Panc1 (cell line): ENCODE data around the gene NUAK2. TPM values are rescaled to one million over a fixed set of nuclear protein-coding genes. Genes with fewer than 3 reads are reported as not detected.

Experiments used
- ATAC-seq: fragments of 200-7000 bp; cut with Tn5 transposase; 2 replicates; pipeline ENCODE4 v1.9.1; 2020; ENCODE audit warnings: mild to moderate bottlenecking, moderate library complexity
- BruUV-seq: library from RNA; stranded (reverse); fragments of 400-500 nt; replicated peaks from 2 replicates; lab custom pipeline; 2021; lab: Mats Ljungman, UMichigan
- CTCF ChIA-PET: fragments of 300-600 bp; sonication (Branson Sonifier 250); formaldehyde crosslinking; loops from one replicate; lab custom pipeline; 2022; ENCODE audit warnings: antibody characterized with exemption; lab: Charles Lee
- POLR2A ChIA-PET: fragments of 300-600 bp; sonication (Branson Sonifier 250); formaldehyde crosslinking; loops from one replicate; lab custom pipeline; 2022; ENCODE audit warnings: antibody characterized with exemption; lab: Charles Lee
- DNase-seq: peaks from one replicate; pipeline ENCODE4 v3.0.0-alpha.2; 2010; ENCODE audit warnings: low read depth, low spot score
- H3K27ac ChIP-seq: 2 replicates; pipeline ENCODE4 v1.5.1; 2011; ENCODE audit warnings: mild to moderate bottlenecking, low read length, inconsistent platforms
- H3K27me3 ChIP-seq: fragments of 200-500 bp; sonication (Bioruptor generic); 2 replicates; pipeline ENCODE4 v1.6.0; 2014; ENCODE audit warnings: low read length, inconsistent platforms; ENCODE audit not compliant: control insufficient read depth, insufficient read depth
- H3K36me3 ChIP-seq: fragments of 200-500 bp; sonication (Bioruptor generic); 2 replicates; pipeline ENCODE4 v1.5.1; 2014; ENCODE audit warnings: inconsistent platforms, mild to moderate bottlenecking, low read length, moderate library complexity; ENCODE audit not compliant: control insufficient read depth, insufficient read depth
- H3K4me1 ChIP-seq: 2 replicates; pipeline ENCODE4 v1.5.1; 2011; ENCODE audit warnings: inconsistent platforms, mild to moderate bottlenecking, low read length, moderate library complexity; ENCODE audit not compliant: control insufficient read depth, insufficient read depth
- H3K4me3 ChIP-seq, 2 experiments: 2 replicates each; pipeline ENCODE4 v1.5.1; 2011 to 2012; ENCODE audit warnings: low read depth in 2 of 2, low read length in 2 of 2, mild to moderate bottlenecking in 2 of 2, inconsistent platforms in 1 of 2, moderate library complexity in 1 of 2
- H3K9me3 ChIP-seq: fragments of 200-500 bp; sonication (Bioruptor generic); 2 replicates; pipeline ENCODE4 v1.5.1; 2014; ENCODE audit warnings: low read depth, mild to moderate bottlenecking, inconsistent platforms, low read length, moderate library complexity; ENCODE audit not compliant: control insufficient read depth, insufficient read depth
- CTCF ChIP-seq: fragments of 450-650 bp; IDR thresholded peaks from 2 replicates; pipeline ENCODE4 v1.5.1; 2017; ENCODE audit warnings: mild to moderate bottlenecking
- POLR2AphosphoS5 ChIP-seq: IDR thresholded peaks from 2 replicates; pipeline ENCODE4 v1.6.1; 2012; ENCODE audit warnings: mild to moderate bottlenecking, low read depth, low read length, moderate library complexity
- REST ChIP-seq, 2 experiments: IDR thresholded peaks; 2 replicates each; pipeline ENCODE4 v1.6.1; 2011 to 2012; ENCODE audit warnings: low read depth in 2 of 2, control low read depth in 1 of 2, low read length in 1 of 2, mild to moderate bottlenecking in 1 of 2, moderate library complexity in 1 of 2; ENCODE audit not compliant: insufficient read depth in 1 of 2
- SIN3A ChIP-seq: IDR thresholded peaks from 2 replicates; pipeline ENCODE4 v1.6.1; 2012; ENCODE audit warnings: low read depth, mild to moderate bottlenecking, low read length, moderate library complexity, borderline replicate concordance; ENCODE audit not compliant: insufficient read depth
- TCF7L2 ChIP-seq: IDR thresholded peaks from 2 replicates; pipeline ENCODE4 v1.6.1; 2011; ENCODE audit warnings: mild to moderate bottlenecking, low read depth, low read length, inconsistent platforms
- in situ Hi-C: cut with HindIII; loops from 2 replicates; pipeline ENCODE4 v1.10.0; 2016; ENCODE audit warnings: low sequenced_read_pairs, low pct_unique_long_range_greater_than_20kb
- intact Hi-C: fragments of 100-400 bp; cut with micrococcal nuclease; formaldehyde crosslinking; loops from one replicate; pipeline ENCODE4 v1.10.0; 2022; ENCODE audit not compliant: unreplicated experiment
- total RNA-seq: library from RNA; stranded (reverse); gene quantifications from one replicate; pipeline ENCODE4 v1.2.1, GENCODE V29; 2021; ENCODE audit not compliant: unreplicated experiment

NUAK2 gene
- total RNA-seq, 1 experiment from 2014 or later = 17.4 TPM

GRCh38 chr1:205259998-205260397 is 61.5 kb downstream of the NUAK2 start:
- Histone ChIP-seq H3K4me3 (no peak overlapping the region), H3K36me3 (no peaks in the 10 kb centered on the region), H3K27me3 (no peaks in the 10 kb centered on the region), H3K27ac (no peak overlapping the region), H3K9me3 (no peaks in the 10 kb centered on the region), H3K4me1 (peaks cover 4% of the 10 kb centered on the region)
- no peak for ATAC-seq
- TF ChIP-seq CTCF = no peak
- no peak for TF ChIP-seq REST (IDR thresholded peaks at IDR 0.05; ENCODE audit: insufficient read depth in 1 of 2, low read depth in 2 of 2, low read length in 1 of 2)
- no peak for TF ChIP-seq SIN3A
- no peak for TF ChIP-seq TCF7L2
- TF ChIP-seq POLR2AphosphoS5 = no peak
- in situ Hi-C loops (no loop called here), intact Hi-C loops (loop anchor here (5.0 to 10.0 kb wide), 3 partner anchors 135 to 275 kb away; partner anchors contain the start of gene RBBP5)
- POLR2A ChIA-PET = no interaction called here
- CTCF ChIA-PET = interaction anchor here (0.8 to 1.5 kb wide), 3 partner anchors 16 to 198 kb away, joined by 3 to 6 read pairs (median 3); no protein-coding TSS in a partner anchor
- no TSS peak for BruUV-seq
- DNase-seq = no peak

- no peaks in the 10 kb centered on the region for H3K27me3 ChIP-seq
- H3K27ac ChIP-seq = peak overlapping the region; percentile 41; the same call in 1 of the 2 replicates
- no peak overlapping the region for H3K4me3 ChIP-seq
- intact Hi-C loops (loop anchor here (5.0 to 10.0 kb wide), 3 partner anchors 135 to 275 kb away; partner anchors contain the start of gene RBBP5), in situ Hi-C loops (no loop called here)
- DNase-seq (no peak), ATAC-seq (no peak)
- H3K9me3 ChIP-seq = no peaks in the 10 kb centered on the region
- ChIA-PET POLR2A (no interaction called here), CTCF (interaction anchor here (1.3 to 1.5 kb wide), 3 partner anchors 14 to 198 kb away, joined by 3 to 4 read pairs (median 3); no protein-coding TSS in a partner anchor)
- TF ChIP-seq TCF7L2 = no peak
- TF ChIP-seq SIN3A = no peak
- no peak for TF ChIP-seq REST (IDR thresholded peaks at IDR 0.05; ENCODE audit: insufficient read depth in 1 of 2, low read depth in 2 of 2, low read length in 1 of 2)
- TF ChIP-seq CTCF = no peak
- TF ChIP-seq POLR2AphosphoS5 = no peak
- H3K36me3 ChIP-seq = no peaks in the 10 kb centered on the region
- H3K4me1 ChIP-seq = peaks cover 4% of the 10 kb centered on the region
- no TSS peak for BruUV-seq
Measured at GRCh38 chr1:205259324-205259832, 62.2 kb downstream of the NUAK2 start.
